Neural progenitor cell (in vitro differentiated cells): ENCODE results near the gene TPI1. TPM values are rescaled to one million over a fixed set of nuclear protein-coding genes. Genes with fewer than 3 reads are reported as not detected.

Experiments
- DNase-seq: peaks from one replicate; pipeline ENCODE4 v3.0.0-alpha.2; 2016; ENCODE audit warnings: low spot score
- H2AFZ ChIP-seq: fragments of 200-600 bp; sonication (generic); replicated peaks from 2 replicates; pipeline ENCODE4 v1.6.1; 2016; ENCODE audit warnings: antibody characterized with exemption
- H3F3A ChIP-seq: fragments of 200-600 bp; sonication (generic); 2 replicates; pipeline ENCODE4 v1.6.1; 2016; ENCODE audit warnings: antibody characterized with exemption, low read depth
- H3K27ac ChIP-seq: fragments of 200-600 bp; sonication (generic); 2 replicates; pipeline ENCODE4 v1.5.1; 2016; ENCODE audit warnings: mild to moderate bottlenecking
- H3K27me3 ChIP-seq: fragments of 200-600 bp; sonication (generic); 2 replicates; pipeline ENCODE4 v1.6.1; 2016; ENCODE audit warnings: mild to moderate bottlenecking, moderate library complexity
- H3K36me3 ChIP-seq: fragments of 200-600 bp; sonication (generic); 2 replicates; pipeline ENCODE4 v1.5.1; 2016
- H3K4me1 ChIP-seq: fragments of 200-600 bp; sonication (generic); 2 replicates; pipeline ENCODE4 v1.6.1; 2016; ENCODE audit warnings: mixed run types
- H3K4me2 ChIP-seq: fragments of 200-600 bp; sonication (generic); 2 replicates; pipeline ENCODE4 v1.6.1; 2016
- H3K4me3 ChIP-seq: fragments of 200-600 bp; sonication (generic); 2 replicates; pipeline ENCODE4 v1.5.1; 2016
- H3K79me2 ChIP-seq: fragments of 200-600 bp; sonication (generic); 2 replicates; pipeline ENCODE4 v1.6.1; 2016; ENCODE audit warnings: low read depth
- H3K9ac ChIP-seq: fragments of 200-600 bp; sonication (generic); 2 replicates; pipeline ENCODE4 v1.6.1; 2016
- H3K9me3 ChIP-seq: fragments of 200-600 bp; sonication (generic); 2 replicates; pipeline ENCODE4 v1.5.1; 2016; ENCODE audit warnings: low read depth
- H4K20me1 ChIP-seq: fragments of 200-600 bp; sonication (generic); 2 replicates; pipeline ENCODE4 v1.6.1; 2016; ENCODE audit warnings: low read depth
- H3K27ac Mint-ChIP-seq: 3 replicates; pipeline ENCODE4 v1.8.0; 2021; ENCODE audit warnings: mixed read lengths
- H3K27me3 Mint-ChIP-seq: 2 replicates; pipeline ENCODE4 v1.8.0; 2022; ENCODE audit warnings: low read depth, mild to moderate bottlenecking, inconsistent platforms, moderate library complexity, mixed read lengths; ENCODE audit not compliant: insufficient read depth
- H3K36me3 Mint-ChIP-seq: 3 replicates; pipeline ENCODE4 v1.8.0; 2021; ENCODE audit warnings: mixed read lengths
- H3K4me1 Mint-ChIP-seq: 3 replicates; pipeline ENCODE4 v1.8.0; 2021; ENCODE audit warnings: mixed read lengths
- H3K4me3 Mint-ChIP-seq: 3 replicates; pipeline ENCODE4 v1.8.0; 2021; ENCODE audit warnings: mild to moderate bottlenecking, moderate library complexity, mixed read lengths
- H3K9me3 Mint-ChIP-seq: 3 replicates; pipeline ENCODE4 v1.8.0; 2020; ENCODE audit warnings: mixed read lengths
- EZH2 ChIP-seq: fragments of 200-600 bp; sonication (generic); IDR thresholded peaks from 2 replicates; pipeline ENCODE4 v1.6.1; 2017; ENCODE audit warnings: antibody characterized with exemption, mild to moderate bottlenecking, moderate library complexity
- EZH2phosphoT487 ChIP-seq: fragments of 200-600 bp; sonication (generic); IDR thresholded peaks from 2 replicates; pipeline ENCODE4 v1.6.1; 2017; ENCODE audit warnings: antibody characterized with exemption
- total RNA-seq: library from RNA; depleted of rRNA; stranded (reverse); fragments of >200 nt; gene quantifications from 2 replicates; pipeline ENCODE4 v1.2.3, GENCODE V29; 2015; ENCODE audit warnings: low replicate concordance
- TF ChIP-seq, protein P1 (sequence below): fragments of 200-600 bp; sonication (generic); IDR thresholded peaks from 2 replicates; pipeline ENCODE4 v1.5.1; 2017; ENCODE audit warnings: antibody characterized with exemption, mild to moderate bottlenecking

The TPI1 gene
- total RNA-seq, 1 donor from 2014 or later = 1,038 TPM

GRCh38 chr12:6826125-6826733 is 41.1 kb upstream of the TPI1 start:
- Histone ChIP-seq H3K4me3 (no peak overlapping the region), H2AFZ (no peak overlapping the region), H3K4me2 (no peak overlapping the region), H3K27me3 (no peaks in the 10 kb centered on the region), H3K9ac (no peak overlapping the region), H3K4me1 (peaks cover 33% of the 10 kb centered on the region), H3K79me2 (peaks cover 34% of the 10 kb centered on the region), H3K36me3 (no peaks in the 10 kb centered on the region), H4K20me1 (peaks cover 18% of the 10 kb centered on the region), H3F3A (peaks cover 43% of the 10 kb centered on the region), H3K9me3 (no peaks in the 10 kb centered on the region), H3K27ac (no peak overlapping the region)
- H3K36me3 Mint-ChIP-seq = peaks cover 19% of the 10 kb centered on the region
- TF ChIP-seq EZH2 = no peak
- TF ChIP-seq, protein P1, sequence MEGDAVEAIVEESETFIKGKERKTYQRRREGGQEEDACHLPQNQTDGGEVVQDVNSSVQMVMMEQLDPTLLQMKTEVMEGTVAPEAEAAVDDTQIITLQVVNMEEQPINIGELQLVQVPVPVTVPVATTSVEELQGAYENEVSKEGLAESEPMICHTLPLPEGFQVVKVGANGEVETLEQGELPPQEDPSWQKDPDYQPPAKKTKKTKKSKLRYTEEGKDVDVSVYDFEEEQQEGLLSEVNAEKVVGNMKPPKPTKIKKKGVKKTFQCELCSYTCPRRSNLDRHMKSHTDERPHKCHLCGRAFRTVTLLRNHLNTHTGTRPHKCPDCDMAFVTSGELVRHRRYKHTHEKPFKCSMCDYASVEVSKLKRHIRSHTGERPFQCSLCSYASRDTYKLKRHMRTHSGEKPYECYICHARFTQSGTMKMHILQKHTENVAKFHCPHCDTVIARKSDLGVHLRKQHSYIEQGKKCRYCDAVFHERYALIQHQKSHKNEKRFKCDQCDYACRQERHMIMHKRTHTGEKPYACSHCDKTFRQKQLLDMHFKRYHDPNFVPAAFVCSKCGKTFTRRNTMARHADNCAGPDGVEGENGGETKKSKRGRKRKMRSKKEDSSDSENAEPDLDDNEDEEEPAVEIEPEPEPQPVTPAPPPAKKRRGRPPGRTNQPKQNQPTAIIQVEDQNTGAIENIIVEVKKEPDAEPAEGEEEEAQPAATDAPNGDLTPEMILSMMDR = no peak
- TF ChIP-seq EZH2phosphoT487 = no peak
- H3K27me3 Mint-ChIP-seq = peaks cover 10% of the 10 kb centered on the region
- H3K9me3 Mint-ChIP-seq = no peaks in the 10 kb centered on the region
- H3K27ac Mint-ChIP-seq = no peak overlapping the region
- no peak for DNase-seq
- peaks cover 62% of the 10 kb centered on the region for H3K4me1 Mint-ChIP-seq
- peak overlapping the region; percentile 73 for H3K4me3 Mint-ChIP-seq

DNA sequence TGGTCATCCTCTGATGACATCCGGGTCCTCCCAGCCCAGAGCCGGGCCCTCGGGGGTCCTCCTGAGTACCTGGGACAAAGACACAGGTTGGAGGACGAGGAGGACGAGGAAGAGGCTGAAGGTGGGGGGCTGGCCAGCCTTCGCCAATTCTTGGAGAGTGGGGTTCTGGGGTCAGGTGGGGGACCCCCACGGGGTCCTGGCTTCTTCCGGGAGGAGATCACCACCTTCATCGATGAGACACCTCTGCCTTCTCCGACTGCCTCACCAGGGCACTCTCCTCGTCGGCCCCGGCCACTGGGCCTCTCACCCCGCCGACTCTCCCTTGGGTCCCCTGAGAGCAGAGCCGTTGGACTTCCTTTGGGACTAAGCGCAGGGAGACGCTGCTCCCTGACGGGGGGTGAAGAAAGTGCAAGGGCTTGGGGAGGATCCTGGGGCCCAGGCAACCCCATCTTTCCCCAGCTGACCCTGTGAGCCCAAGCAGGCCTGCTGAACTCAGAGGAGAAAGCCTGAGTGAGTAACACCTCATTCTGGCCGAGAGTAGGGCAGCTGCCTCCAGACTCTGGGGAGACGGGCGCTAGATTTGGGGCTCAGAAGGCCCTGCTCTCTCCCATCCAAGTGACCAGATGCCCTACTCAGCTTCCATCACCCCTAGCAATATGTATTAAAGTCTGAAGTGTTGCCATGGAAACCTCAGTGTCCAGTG is 40.4 kb upstream of the TPI1 start:
- no peak overlapping the region for H2AFZ ChIP-seq
- peaks cover 36% of the 10 kb centered on the region for H3K79me2 ChIP-seq
- DNase-seq = no peak
- H3K4me3 ChIP-seq = peak overlapping the region; percentile 27
- H3K9ac ChIP-seq = no peak overlapping the region
- Mint-ChIP-seq H3K4me1 (peaks cover 58% of the 10 kb centered on the region), H3K9me3 (no peaks in the 10 kb centered on the region), H3K27ac (peak overlapping the region; percentile 95), H3K27me3 (peaks cover 10% of the 10 kb centered on the region), H3K36me3 (peaks cover 25% of the 10 kb centered on the region), H3K4me3 (peak overlapping the region; percentile 84)
- peak overlapping the region; percentile 89 for H3K4me2 ChIP-seq
- H3K4me1 ChIP-seq = peaks cover 32% of the 10 kb centered on the region
- H3K27me3 ChIP-seq = no peaks in the 10 kb centered on the region
- H3F3A ChIP-seq = peaks cover 40% of the 10 kb centered on the region
- H3K9me3 ChIP-seq = no peaks in the 10 kb centered on the region
- peaks cover 18% of the 10 kb centered on the region for H4K20me1 ChIP-seq
- no peak overlapping the region for H3K27ac ChIP-seq
- no peak for TF ChIP-seq EZH2
- TF ChIP-seq EZH2phosphoT487 = no peak
- TF ChIP-seq, protein P1 = no peak
- H3K36me3 ChIP-seq = peaks cover 2% of the 10 kb centered on the region

DNA sequence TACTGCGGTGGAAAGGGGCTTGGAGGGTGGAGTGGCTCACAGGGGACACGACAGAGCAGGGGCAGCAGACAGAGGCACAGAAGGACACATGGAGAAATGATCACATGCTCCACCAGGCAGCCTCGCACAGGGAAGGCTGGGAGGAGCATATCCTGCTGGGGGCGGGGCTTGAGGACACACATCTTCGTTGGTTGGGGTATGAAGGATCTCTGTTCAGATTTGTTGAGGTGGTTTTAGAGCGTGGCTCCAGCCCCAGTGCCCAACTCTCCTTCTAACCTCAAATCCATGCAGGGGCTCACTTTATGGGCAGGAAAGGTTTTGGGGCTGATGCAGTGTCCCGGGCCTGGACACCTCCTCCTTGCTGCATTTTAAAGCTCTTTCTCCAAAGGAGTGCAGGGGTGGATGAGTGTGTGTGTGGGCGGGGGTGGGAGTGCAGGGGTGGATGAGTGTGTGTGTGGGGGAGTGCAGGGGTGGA is 39.9 kb upstream of the TPI1 start:
- peak; percentile 91 for DNase-seq
- H3K27ac ChIP-seq = no peak overlapping the region
- H2AFZ ChIP-seq = no peak overlapping the region
- H3K36me3 ChIP-seq = peaks cover 6% of the 10 kb centered on the region
- peak overlapping the region; percentile 84 for H3K4me3 Mint-ChIP-seq
- H3K4me1 ChIP-seq = peaks cover 26% of the 10 kb centered on the region
- no peak overlapping the region for H3K9ac ChIP-seq
- H3K4me2 ChIP-seq = peak overlapping the region; percentile 89
- peaks cover 18% of the 10 kb centered on the region for H4K20me1 ChIP-seq
- TF ChIP-seq EZH2 (no peak), EZH2phosphoT487 (no peak)
- TF ChIP-seq, protein P1 = no peak
- peaks cover 36% of the 10 kb centered on the region for H3K79me2 ChIP-seq
- peaks cover 12% of the 10 kb centered on the region for H3K27me3 Mint-ChIP-seq
- no peaks in the 10 kb centered on the region for H3K9me3 Mint-ChIP-seq
- H3K27ac Mint-ChIP-seq = peak overlapping the region; percentile 95
- peaks cover 34% of the 10 kb centered on the region for H3F3A ChIP-seq
- H3K36me3 Mint-ChIP-seq = peaks cover 29% of the 10 kb centered on the region
- H3K4me3 ChIP-seq = peak overlapping the region; percentile 27
- no peaks in the 10 kb centered on the region for H3K9me3 ChIP-seq
- H3K4me1 Mint-ChIP-seq = peaks cover 53% of the 10 kb centered on the region
- H3K27me3 ChIP-seq = no peaks in the 10 kb centered on the region
